SJSA1 (cell line): ENCODE measurements around the gene MAD1L1. TPM values are rescaled to one million over a fixed set of nuclear protein-coding genes. Genes with fewer than 3 reads are reported as not detected.

Source experiments
- DNase-seq, 2 experiments: peaks; one replicate each; pipeline ENCODE4 v3.0.0-alpha.2; 2015 to 2020; ENCODE audit warnings: low spot score in 2 of 2, low read depth in 1 of 2
- H3K27ac ChIP-seq: fragments of 250-450 bp; sonication (Bioruptor Pico); 2 replicates; pipeline ENCODE4 v1.5.1; 2020; ENCODE audit warnings: mild to moderate bottlenecking, moderate library complexity
- H3K27me3 ChIP-seq: fragments of 250-450 bp; sonication (Bioruptor Pico); replicated peaks from 2 replicates; pipeline ENCODE4 v1.5.1; 2020; ENCODE audit warnings: mild to moderate bottlenecking, moderate library complexity
- H3K36me3 ChIP-seq: fragments of 250-450 bp; sonication (Bioruptor Pico); 2 replicates; pipeline ENCODE4 v1.5.1; 2020; ENCODE audit warnings: mild to moderate bottlenecking
- H3K4me1 ChIP-seq: fragments of 250-450 bp; sonication (Bioruptor Pico); replicated peaks from 2 replicates; pipeline ENCODE4 v1.6.1; 2021; ENCODE audit warnings: mild to moderate bottlenecking
- H3K4me3 ChIP-seq: fragments of 250-450 bp; sonication (Bioruptor Pico); 2 replicates; pipeline ENCODE4 v1.5.1; 2020; ENCODE audit warnings: mild to moderate bottlenecking
- H3K9me3 ChIP-seq: fragments of 250-450 bp; sonication (Bioruptor Pico); replicated peaks from 2 replicates; pipeline ENCODE4 v1.5.1; 2020; ENCODE audit warnings: mild to moderate bottlenecking
- total RNA-seq: library from RNA; depleted of rRNA; stranded (reverse); fragments of >200 nt; shearing (Covaris generic); gene quantifications from 2 replicates; pipeline ENCODE4 v1.2.3, GENCODE V29; 2014

MAD1L1 gene
- total RNA-seq, 1 experiment from 2014 or later = 44.0 TPM

DNA sequence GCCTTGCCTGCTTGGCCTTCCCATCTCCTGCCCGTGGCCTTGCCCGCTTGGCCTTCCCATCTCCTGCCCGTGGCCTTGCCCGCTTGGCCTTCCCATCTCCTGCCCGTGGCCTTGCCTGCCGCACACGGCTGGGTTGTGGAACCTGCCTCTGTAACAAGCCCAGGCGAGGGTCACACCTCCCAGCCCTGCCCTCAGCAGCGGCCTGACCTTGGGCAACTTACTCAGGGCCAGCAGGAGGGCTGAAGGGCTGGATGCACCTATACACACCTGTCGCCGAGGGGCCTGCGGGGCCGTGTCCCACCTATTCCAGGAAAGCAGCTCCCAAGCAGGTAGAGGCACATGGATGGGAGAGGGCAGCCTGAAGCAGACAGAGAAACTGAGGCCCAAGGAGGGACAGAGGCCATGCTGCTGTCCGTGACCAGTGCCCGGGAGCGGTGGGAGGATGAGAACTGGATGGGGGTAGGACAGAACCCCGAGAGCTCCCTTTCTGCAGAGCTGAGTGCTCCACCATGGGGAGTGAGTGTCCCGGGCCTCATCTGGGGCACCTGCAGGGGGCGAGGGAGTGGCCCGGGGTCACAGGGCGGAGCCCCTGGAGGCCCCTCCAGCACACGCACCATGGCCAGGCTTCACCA, 285.0 kb downstream of the MAD1L1 start:
- H3K27ac ChIP-seq = no peak overlapping the region
- no peaks in the 10 kb centered on the region for H3K9me3 ChIP-seq
- H3K36me3 ChIP-seq = no peaks in the 10 kb centered on the region
- H3K4me3 ChIP-seq = no peak overlapping the region
- H3K27me3 ChIP-seq = no peaks in the 10 kb centered on the region
- no peak for DNase-seq
- H3K4me1 ChIP-seq = no peaks in the 10 kb centered on the region

GRCh38 chr7:1946773-1947450, 285.8 kb downstream of the MAD1L1 start:
- no peaks in the 10 kb centered on the region for H3K27me3 ChIP-seq
- H3K4me1 ChIP-seq = no peaks in the 10 kb centered on the region
- no peaks in the 10 kb centered on the region for H3K9me3 ChIP-seq
- DNase-seq = no peak
- H3K4me3 ChIP-seq = no peak overlapping the region
- no peaks in the 10 kb centered on the region for H3K36me3 ChIP-seq
- H3K27ac ChIP-seq = no peak overlapping the region

GRCh38 chr7:1946025-1946772, 286.5 kb downstream of the MAD1L1 start:
- H3K4me3 ChIP-seq = no peak overlapping the region
- no peaks in the 10 kb centered on the region for H3K9me3 ChIP-seq
- no peaks in the 10 kb centered on the region for H3K4me1 ChIP-seq
- no peaks in the 10 kb centered on the region for H3K36me3 ChIP-seq
- no peaks in the 10 kb centered on the region for H3K27me3 ChIP-seq
- no peak overlapping the region for H3K27ac ChIP-seq
- no peak for DNase-seq

DNA sequence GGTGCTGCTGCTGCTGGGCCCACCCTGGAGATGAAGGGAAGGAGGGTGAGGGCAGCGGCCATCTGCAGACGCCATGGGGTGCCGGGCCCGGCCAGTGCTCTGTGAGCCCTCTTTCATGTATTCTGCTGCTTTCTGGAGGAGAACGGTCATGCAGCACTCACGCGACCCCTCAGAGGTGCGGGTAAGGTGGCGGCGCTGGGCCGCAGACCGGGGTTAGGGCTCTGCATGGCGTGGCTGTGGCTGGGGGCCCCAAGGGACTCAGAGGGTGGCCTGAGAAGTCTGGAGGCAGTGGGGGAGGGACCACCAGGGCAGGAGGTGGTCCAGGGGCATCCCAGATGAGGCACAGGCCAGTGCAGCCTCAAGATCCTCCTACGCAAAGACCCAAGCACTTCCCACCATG, 287.2 kb downstream of the MAD1L1 start:
- no peak for DNase-seq
- Histone ChIP-seq H3K27me3 (no peaks in the 10 kb centered on the region), H3K36me3 (no peaks in the 10 kb centered on the region), H3K27ac (no peak overlapping the region), H3K4me3 (no peak overlapping the region), H3K9me3 (no peaks in the 10 kb centered on the region), H3K4me1 (peaks cover 2% of the 10 kb centered on the region)

GRCh38 chr7:1944619-1945210, 288.0 kb downstream of the MAD1L1 start:
- no peak overlapping the region for H3K27ac ChIP-seq
- DNase-seq = no peak
- no peaks in the 10 kb centered on the region for H3K27me3 ChIP-seq
- peaks cover 10% of the 10 kb centered on the region for H3K4me1 ChIP-seq
- no peaks in the 10 kb centered on the region for H3K9me3 ChIP-seq
- H3K36me3 ChIP-seq = no peaks in the 10 kb centered on the region
- no peak overlapping the region for H3K4me3 ChIP-seq

- Histone ChIP-seq H3K4me3 (no peak overlapping the region), H3K4me1 (peaks cover 10% of the 10 kb centered on the region), H3K27ac (no peak overlapping the region), H3K36me3 (no peaks in the 10 kb centered on the region), H3K9me3 (no peaks in the 10 kb centered on the region), H3K27me3 (no peaks in the 10 kb centered on the region)
- no peak for DNase-seq
These were observed 288.7 kb downstream of the MAD1L1 start for GRCh38 chr7:1943933-1944618.

DNA sequence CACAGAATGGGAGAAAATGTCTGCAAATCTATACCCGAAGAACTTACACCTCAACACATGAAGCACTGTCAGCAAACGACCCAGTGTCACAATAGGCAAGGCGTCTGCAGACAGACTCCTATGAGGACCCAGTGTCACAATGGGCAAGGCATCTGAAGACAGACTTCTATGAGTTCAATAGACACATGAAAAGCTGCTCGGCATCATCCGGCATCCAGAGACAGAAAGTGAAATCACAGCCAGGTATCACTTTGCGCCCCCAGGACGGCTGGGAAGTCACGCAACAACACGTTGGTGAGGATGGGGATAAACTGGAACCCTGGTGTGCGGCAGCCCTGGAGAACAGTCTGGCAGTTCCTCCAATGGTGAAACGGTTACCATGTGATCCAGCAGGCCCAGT, 289.4 kb downstream of the MAD1L1 start:
- H3K36me3 ChIP-seq = no peaks in the 10 kb centered on the region
- no peak overlapping the region for H3K4me3 ChIP-seq
- no peaks in the 10 kb centered on the region for H3K27me3 ChIP-seq
- DNase-seq = no peak
- peaks cover 10% of the 10 kb centered on the region for H3K4me1 ChIP-seq
- H3K9me3 ChIP-seq = no peaks in the 10 kb centered on the region
- no peak overlapping the region for H3K27ac ChIP-seq

- H3K4me1 ChIP-seq = peaks cover 10% of the 10 kb centered on the region
- H3K27me3 ChIP-seq = no peaks in the 10 kb centered on the region
- H3K4me3 ChIP-seq = no peak overlapping the region
- H3K27ac ChIP-seq = no peak overlapping the region
- H3K9me3 ChIP-seq = no peaks in the 10 kb centered on the region
- DNase-seq = no peak
- H3K36me3 ChIP-seq = no peaks in the 10 kb centered on the region
These were observed 289.8 kb downstream of the MAD1L1 start for GRCh38 chr7:1942941-1943289.

DNA sequence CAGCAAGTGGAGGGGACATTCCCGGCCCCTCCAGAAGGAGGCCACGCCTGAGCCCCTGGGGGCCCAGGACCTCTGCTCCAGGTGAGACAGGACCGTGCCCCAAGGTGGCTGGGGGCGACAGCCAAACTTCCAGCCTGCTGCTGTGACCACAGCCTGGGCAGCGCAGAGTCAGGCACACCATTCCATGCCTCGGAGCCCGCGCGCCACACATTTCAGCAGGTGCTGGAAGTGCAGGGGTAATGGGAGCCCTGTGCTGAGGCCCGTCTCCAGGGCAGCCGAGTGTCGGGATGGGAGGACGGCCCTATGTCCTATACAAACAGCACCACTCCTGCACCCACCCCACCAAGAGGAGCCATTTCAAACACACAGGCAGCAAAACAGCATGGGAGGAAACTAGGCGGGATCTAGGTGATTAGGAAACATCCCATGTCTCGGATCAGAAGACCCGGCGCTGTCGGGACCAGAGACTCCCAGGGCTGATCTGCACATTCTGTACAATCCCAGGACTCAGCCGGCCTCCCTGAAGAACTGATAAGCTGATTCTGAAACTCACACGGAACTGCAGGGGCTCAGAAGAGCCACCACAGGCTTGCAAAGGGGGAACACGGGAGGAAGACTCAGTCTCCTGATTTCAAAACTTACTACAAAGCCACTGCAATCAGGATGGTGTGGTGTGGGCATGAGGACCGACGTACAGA, 290.4 kb downstream of the MAD1L1 start:
- H3K4me1 ChIP-seq = peaks cover 10% of the 10 kb centered on the region
- H3K27ac ChIP-seq = no peak overlapping the region
- no peaks in the 10 kb centered on the region for H3K27me3 ChIP-seq
- H3K4me3 ChIP-seq = no peak overlapping the region
- H3K36me3 ChIP-seq = no peaks in the 10 kb centered on the region
- no peaks in the 10 kb centered on the region for H3K9me3 ChIP-seq
- DNase-seq = no peak

- Histone ChIP-seq H3K27me3 (no peaks in the 10 kb centered on the region), H3K4me1 (peaks cover 10% of the 10 kb centered on the region), H3K9me3 (no peaks in the 10 kb centered on the region), H3K27ac (no peak overlapping the region), H3K4me3 (no peak overlapping the region), H3K36me3 (no peaks in the 10 kb centered on the region)
- DNase-seq = no peak
These were observed 291.1 kb downstream of the MAD1L1 start for GRCh38 chr7:1941464-1942242.

- Histone ChIP-seq H3K4me3 (no peak overlapping the region), H3K4me1 (peaks cover 10% of the 10 kb centered on the region), H3K27me3 (no peaks in the 10 kb centered on the region), H3K9me3 (no peaks in the 10 kb centered on the region), H3K36me3 (no peaks in the 10 kb centered on the region), H3K27ac (no peak overlapping the region)
- DNase-seq = no peak
These were observed 291.9 kb downstream of the MAD1L1 start for GRCh38 chr7:1940863-1941262.

DNA sequence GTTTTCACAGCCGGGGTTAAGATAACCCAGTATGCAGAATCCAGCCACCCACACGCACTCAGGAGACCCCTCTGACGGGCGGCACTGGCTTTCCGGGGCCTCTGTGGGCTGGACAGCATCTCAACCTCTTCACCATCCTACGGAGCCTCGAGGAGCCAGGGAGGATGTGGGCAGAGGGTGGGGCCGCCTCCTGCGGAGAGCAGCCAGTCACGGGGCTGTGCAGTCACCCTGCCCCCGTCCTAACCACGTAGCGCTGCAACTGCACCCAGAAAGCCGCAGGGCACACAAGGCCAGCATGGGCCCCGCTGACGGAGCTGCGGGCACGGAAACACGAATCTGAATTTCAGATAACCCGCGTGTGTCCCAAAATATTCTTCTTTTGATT, 292.4 kb downstream of the MAD1L1 start:
- no peaks in the 10 kb centered on the region for H3K9me3 ChIP-seq
- DNase-seq = peak; percentile 19 to 68
- no peaks in the 10 kb centered on the region for H3K27me3 ChIP-seq
- no peaks in the 10 kb centered on the region for H3K36me3 ChIP-seq
- H3K27ac ChIP-seq = no peak overlapping the region
- peaks cover 10% of the 10 kb centered on the region for H3K4me1 ChIP-seq
- no peak overlapping the region for H3K4me3 ChIP-seq
